NCI-H510A (cell line): Measurements from ENCODE around the gene BARD1.
A peak's percentile ranks its signal among the peaks of the same experiment; 100 is the strongest.
"Not testable (repeated sequence)": the region's sequence is repeated elsewhere in the genome, so short reads cannot be mapped to it uniquely, and the experiment has no call there.

ENCODE experiments used
- DNase-seq: peaks from one replicate; lab custom pipeline; 2025; lab: John Stamatoyannopoulos, UW

Gene BARD1

GRCh38 chr2:214808981-214809750 lies at the start of gene BARD1:
Gene BARD1 (minus strand): TSS chr2:214809683. CDS start chr2:214809569, 114 bp downstream.
- peak; percentile 21 for DNase-seq

DNA sequence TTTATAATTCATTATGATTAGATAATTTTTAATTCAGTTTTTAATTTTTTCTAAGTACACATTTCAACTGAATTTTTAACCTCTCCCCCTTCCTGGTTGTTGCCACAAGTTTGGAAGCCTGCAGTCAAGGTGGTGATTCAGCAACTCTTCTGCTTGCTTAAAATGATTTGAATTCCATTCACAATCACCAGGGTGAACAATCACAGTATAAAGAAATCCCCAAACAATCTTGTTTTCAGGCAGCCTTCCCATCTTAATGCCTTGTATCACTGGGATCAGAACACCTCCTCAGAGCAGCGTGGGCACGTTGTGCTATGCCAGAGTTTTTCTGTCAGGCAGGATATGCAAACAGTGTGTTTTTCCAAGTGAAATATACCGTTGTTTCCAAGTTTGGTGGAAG lies 46.7 kb upstream of the BARD1 start:
- DNase-seq: no peak

DNA sequence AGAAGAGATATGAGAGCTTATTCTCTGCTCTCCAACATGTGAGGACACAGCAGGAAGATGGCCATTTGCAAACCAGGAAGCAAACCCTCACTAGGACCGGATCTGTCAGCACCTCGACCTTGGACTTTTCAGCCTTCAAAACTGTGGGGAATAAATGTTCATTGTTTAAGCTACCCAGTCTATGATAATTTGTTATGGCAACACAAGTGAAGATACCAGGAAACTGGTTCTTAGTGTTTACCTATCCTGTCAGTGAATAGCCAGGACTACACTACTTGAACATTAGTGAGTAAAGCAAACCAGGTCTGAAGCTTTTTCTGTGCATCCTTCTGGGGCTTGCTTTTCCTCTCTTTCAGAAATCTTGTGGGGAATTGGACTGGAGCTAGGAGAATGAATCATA lies 44.4 kb upstream of the BARD1 start:
- no peak for DNase-seq

DNA sequence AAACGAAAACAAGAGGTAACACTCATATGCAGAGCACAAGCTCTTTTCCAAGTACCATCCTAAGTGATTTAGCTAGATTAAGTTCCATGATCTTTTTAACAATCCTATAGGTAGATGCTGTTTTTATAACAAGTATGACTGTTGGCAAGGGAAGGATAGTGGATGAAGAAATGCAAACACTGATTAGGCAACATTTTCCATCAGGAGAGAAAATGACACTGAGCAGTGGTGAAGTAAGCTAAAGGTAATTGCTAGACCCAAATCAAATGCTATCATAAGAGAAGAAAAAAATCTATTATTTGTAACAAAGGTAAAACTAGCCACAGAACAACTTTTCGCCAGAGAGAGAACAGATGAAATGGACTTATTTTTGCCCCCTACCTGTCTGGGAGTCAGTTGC lies 34.3 kb upstream of the BARD1 start:
- no peak for DNase-seq

DNA sequence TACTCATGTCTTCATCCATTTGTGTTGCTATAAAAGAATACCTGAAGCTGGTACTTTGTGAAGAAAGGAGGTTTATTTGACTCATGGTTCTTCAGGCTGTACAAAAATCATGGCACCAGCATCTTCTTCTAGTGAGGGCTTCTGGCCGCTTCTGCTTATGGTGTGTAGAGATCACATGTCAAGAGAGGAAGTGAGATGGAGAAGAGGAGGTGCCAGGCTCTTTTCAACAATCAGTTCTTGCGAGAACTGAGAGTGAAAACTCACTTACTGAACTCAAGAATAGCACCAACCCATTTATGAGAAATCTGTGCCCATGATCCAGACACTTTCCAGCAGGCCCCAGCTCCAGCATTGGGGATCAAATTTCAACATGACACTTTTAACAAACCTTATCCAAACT lies 30.0 kb upstream of the BARD1 start:
- no peak for DNase-seq

DNA sequence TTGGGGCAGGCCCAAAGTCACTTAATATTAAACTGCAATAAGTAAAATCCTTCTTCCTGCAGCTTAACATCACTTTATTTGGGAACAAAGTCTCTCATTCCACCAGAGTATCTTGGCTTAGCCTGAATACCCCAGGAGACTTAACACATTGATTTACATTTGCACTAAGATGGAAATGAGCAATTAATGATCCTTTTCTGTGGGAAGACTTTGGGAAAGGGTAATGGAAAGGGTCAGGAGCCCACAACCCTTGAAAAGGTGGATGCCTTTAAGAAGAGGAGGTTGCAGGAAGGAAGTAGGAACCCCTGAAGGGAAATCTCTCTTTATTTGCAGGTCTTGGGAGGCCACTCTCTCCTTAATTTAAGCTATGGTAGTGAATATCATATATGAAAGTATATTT lies 28.0 kb upstream of the BARD1 start:
- DNase-seq: no peak

GRCh38 chr2:214836568-214836967 lies 27.1 kb upstream of the BARD1 start:
- DNase-seq: no peak

DNA sequence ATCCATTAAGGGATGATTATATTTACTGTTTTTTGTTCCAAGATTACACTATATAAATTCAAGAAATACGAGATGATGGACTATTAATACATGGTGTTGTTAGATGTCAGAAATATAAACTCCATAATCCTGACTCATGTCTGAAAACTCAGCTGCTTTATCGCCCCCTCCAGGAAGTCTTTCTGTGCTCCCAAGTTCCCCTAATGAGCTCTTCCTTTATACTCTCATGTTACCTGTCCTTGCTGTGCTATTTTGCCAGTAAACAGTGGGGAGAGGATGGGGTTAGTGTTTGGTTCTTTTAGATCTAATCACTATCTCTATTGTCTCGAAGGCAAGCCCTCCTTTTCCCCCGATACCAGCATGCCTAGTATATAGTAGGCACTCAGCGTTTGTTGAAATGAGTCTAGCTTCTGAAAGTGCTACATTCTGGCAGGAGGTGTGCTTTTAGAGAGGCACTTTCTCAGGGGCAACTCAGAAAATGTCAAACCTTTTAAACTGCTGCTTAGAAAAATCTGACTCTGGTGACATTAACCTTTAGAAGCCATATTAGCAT lies 21.4 kb upstream of the BARD1 start:
- no peak for DNase-seq

- no peak for DNase-seq
Observed at GRCh38 chr2:214816008-214816533, 6.6 kb upstream of the BARD1 start.

- DNase-seq: peak; percentile 6
Observed at GRCh38 chr2:214810671-214811070, 1.2 kb upstream of the BARD1 start.

DNA sequence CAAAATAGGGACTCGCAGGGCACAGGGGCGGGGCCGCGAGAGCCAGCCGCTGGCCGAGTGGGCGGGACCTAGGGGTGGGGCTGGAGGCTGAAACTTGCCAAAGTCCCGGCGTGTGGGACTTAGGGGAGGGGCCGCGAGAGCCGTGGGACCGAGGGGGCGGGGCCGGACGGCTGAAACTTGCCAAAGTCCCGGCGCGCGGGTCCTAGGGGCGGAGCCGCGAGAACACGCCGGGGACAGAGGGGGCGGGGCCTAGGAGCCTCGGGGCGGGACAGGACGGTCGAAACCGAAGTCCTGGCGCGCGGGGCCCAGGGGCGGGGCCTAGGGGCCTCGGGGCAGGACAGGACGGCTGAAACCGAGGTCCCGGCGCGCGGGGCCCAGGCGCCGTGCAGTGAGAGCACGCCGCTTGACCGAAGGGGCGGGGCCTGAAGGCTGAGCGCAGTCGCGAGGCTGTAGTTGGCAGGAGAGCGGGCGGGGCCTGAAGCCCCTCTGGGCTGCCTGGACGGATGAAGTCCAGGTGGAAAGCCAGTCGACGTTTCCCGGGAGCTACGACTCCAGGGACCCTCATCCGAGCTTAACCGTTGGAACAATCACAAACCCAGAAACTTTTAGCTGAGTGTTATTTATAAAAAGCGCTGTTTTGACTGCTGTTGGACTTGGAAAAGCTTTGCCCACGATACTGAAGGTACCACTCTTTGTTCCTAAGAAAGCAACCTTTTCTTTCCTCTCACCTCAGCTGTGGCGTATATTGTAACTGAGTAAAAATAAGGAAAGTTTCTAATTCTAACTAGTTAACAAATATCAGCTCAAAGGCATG lies 475 bp upstream of the BARD1 start:
- DNase-seq: peak; percentile 94

GRCh38 chr2:214807653-214808052 lies 1.8 kb downstream of the BARD1 start:
- DNase-seq: no peak

- DNase-seq: no peak
Observed at GRCh38 chr2:214801768-214802397, 7.6 kb downstream of the BARD1 start.

DNA sequence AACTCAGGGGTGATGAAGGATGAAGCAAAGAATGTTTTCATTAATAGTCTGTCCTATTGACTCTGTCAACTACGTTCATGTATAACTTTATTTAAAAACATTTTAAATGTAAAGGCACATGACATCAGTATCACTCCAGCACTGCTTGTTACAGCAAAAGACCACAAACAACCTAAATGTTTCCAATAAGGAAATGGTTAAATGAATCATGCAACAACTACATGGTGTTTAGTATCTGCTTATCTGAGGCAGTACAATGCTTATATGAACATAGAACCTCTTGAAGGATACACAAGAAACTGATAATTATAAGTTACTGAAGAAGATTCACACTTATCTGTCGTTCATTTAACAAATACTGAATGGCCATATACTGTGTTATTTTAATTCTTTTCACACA lies 8.4 kb downstream of the BARD1 start:
- DNase-seq: no peak

GRCh38 chr2:214800180-214800579 lies 9.3 kb downstream of the BARD1 start:
- no peak for DNase-seq

GRCh38 chr2:214796911-214797310 lies 12.6 kb downstream of the BARD1 start:
- no peak for DNase-seq

- not testable (repeated sequence) for DNase-seq
Observed at GRCh38 chr2:214783181-214783580, 26.3 kb downstream of the BARD1 start.

- DNase-seq: no peak
Observed at GRCh38 chr2:214782671-214783070, 26.8 kb downstream of the BARD1 start.

DNA sequence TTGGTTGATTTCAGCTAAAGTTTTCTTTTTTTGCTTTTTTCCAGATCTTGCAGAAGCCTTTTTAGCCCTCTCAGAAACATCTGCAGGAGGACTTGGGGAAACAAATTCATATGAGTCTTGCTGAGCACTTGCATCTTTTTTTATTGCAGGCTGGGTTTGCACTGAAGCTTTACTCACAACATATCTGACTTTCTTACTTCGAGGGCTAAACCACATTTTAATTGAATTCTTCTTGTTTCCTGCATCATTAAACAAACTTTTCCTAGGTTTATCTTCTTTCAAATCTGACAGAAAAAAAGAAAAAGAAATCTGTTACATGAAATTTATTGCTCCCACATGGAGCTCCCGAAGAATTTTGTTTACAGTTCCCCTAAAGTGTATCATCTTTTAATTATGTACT lies 28.3 kb downstream of the BARD1 start:
- DNase-seq: no peak

DNA sequence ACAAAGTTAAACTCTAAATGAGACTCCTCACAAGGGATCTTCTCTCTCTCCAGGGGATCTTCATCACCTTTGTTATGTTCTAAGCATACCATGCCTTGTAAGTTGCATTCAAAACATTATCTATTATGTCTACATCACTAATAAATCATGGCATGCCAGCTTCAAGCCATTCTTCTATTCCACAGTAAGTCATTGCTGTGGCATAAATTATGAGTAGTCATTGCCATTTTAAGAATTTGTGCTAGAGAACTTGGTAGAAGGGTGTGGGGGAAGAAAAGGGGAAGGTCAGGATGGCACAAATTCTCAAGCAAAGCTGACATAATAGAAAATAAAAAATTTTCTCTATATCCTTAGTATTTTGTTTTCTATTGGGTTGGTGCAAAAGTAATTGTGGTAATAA lies 33.5 kb downstream of the BARD1 start:
- DNase-seq: no peak

GRCh38 chr2:214774108-214774507 lies 35.4 kb downstream of the BARD1 start:
- DNase-seq: no peak

DNA sequence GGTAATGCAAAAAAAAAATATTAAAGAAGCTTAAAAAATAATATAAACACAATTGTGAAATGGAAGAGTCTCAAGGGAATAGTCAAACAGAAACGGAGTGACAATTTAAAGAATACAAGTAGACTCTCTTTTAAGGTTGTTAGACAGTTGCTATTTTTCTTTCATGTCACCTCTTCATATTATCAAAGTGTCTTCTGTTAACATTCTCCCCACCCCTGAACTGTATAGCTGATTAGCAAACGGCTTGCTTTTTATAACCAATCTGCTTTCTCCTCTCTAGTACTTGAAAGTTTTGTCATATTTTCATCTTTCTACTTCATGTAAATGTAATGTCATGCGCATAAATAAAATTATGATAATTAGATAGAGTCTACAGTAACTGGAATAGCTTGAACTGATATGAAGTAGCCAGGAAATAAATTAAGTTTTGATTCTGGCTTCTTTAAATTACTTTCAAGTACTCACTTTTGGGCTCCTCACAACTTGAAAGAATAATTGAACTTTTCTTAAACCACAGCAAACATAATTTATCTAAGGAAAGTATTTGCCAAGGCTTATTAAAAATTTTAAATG lies 37.0 kb downstream of the BARD1 start:
- DNase-seq: no peak
